ENCODE data around the gene HMMR. TPM values are rescaled to one million over a fixed set of nuclear protein-coding genes. Genes with fewer than 3 reads are reported as not detected.

HMMR gene
- total and polyA plus RNA-seq, 2 experiments from 2014 or later: 77.9 to 163 TPM

- peaks cover 5% of the 10 kb centered on the region; the same call in 1 of the 2 replicates for H3K4me1 ChIP-seq (ENCODE audit: insufficient read depth)
- Mint-ChIP-seq H3K27me3 (ENCODE audit: insufficient read depth, low read depth, poor library complexity) (no peaks in the 10 kb centered on the region), H3K9me3 (no peaks in the 10 kb centered on the region), H3K4me3 (no peak overlapping the region), H3K36me3 (ENCODE audit: low read depth) (peaks cover 96% of the 10 kb centered on the region), H3K27ac (no peak overlapping the region), H3K4me1 (peaks cover 8% of the 10 kb centered on the region; the same call in 2 of the 3 replicates)
- no peaks in the 10 kb centered on the region for H3K9me2 ChIP-seq (ENCODE audit: insufficient read depth)
- H3F3A ChIP-seq (replicated peaks; ENCODE audit: low read depth): peaks cover 4% of the 10 kb centered on the region; the same call in 1 of the 2 replicates
- H3K4me2 ChIP-seq: no peak overlapping the region
- no peak for TF ChIP-seq NANOG (IDR thresholded peaks at IDR 0.05; ENCODE audit: borderline replicate concordance)
- TF ChIP-seq REST (IDR thresholded peaks at IDR 0.05; ENCODE audit: unreplicated experiment): no peak
- no peak for TF ChIP-seq ZNF114 (CRISPR knock-in tag; IDR thresholded peaks at IDR 0.05)
- TF ChIP-seq CREB1 (CRISPR knock-in tag; IDR thresholded peaks at IDR 0.05; ENCODE audit: low read depth): no peak
- TF ChIP-seq CTCF (conservative IDR thresholded peaks at IDR 0.05; ENCODE audit: low read depth in 2 of 2): no peak
- no peak for TF ChIP-seq STAT1 (IDR thresholded peaks at IDR 0.05; ENCODE audit: unreplicated experiment)
- TF ChIP-seq EZH2 (IDR thresholded peaks at IDR 0.05; ENCODE audit: low read depth, unreplicated experiment): no peak
- no peak for TF ChIP-seq ZNF462 (CRISPR knock-in tag; IDR thresholded peaks at IDR 0.05)
- no peak for TF ChIP-seq ETS1 (IDR thresholded peaks at IDR 0.05)
- no peak for TF ChIP-seq EZH2phosphoT487 (IDR thresholded peaks at IDR 0.05; ENCODE audit: unreplicated experiment)
- TF ChIP-seq POLR2AphosphoS5 (IDR thresholded peaks at IDR 0.05; ENCODE audit: low read depth): no peak
- no peak for TF ChIP-seq JUNB (IDR thresholded peaks at IDR 0.05; ENCODE audit: unreplicated experiment)
- TF ChIP-seq ZNF331 (CRISPR knock-in tag; IDR thresholded peaks at IDR 0.05; ENCODE audit: low read depth): no peak
- no peak overlapping the region for H3K4me3 ChIP-seq
- H3K27me3 ChIP-seq (ENCODE audit: insufficient read depth): no peaks in the 10 kb centered on the region
- DNase-seq (ENCODE audit: low spot score) (no peak), ATAC-seq (no peak)
- H2AFZ ChIP-seq: no peak overlapping the region
- peaks cover 21% of the 10 kb centered on the region for H4K20me1 ChIP-seq (replicated peaks; ENCODE audit: insufficient read depth)
- H3K79me2 ChIP-seq (replicated peaks; ENCODE audit: insufficient read depth): peaks cover 37% of the 10 kb centered on the region
- peaks cover 64% of the 10 kb centered on the region for H3K36me3 ChIP-seq (ENCODE audit: insufficient read depth)
- H3K27ac ChIP-seq (ENCODE audit: low read depth): no peak overlapping the region
Measured at GRCh38 chr5:163444526-163444925, 15.9 kb upstream of the HMMR start.

Data from GM23338 (cell line).